Spleen (tissue), 11 donors: ENCODE results near the gene PLXND1. TPM values are rescaled to one million over a fixed set of nuclear protein-coding genes. Genes with fewer than 3 reads are reported as not detected.

Experiments
- DNase-seq: peaks from one replicate; pipeline ENCODE4 v3.0.0-alpha.2; 2020
- H3K27ac ChIP-seq, 8 donors: fragments of 200-600 bp; sonication (generic) in 7 of 8; 1 replicate in 4 of 8; 2 replicates in 4 of 8; pipeline versions ENCODE4 v1.5.0 to v1.8.0; 2016 to 2021; ENCODE audit warnings: inconsistent platforms in 4 of 8, mild to moderate bottlenecking in 4 of 8, moderate library complexity in 1 of 8
- H3K27me3 ChIP-seq, 7 donors: fragments of 200-600 bp; sonication (generic) in 6 of 7; replicated peaks in 1 of 7; 1 replicate in 4 of 7; 2 replicates in 3 of 7; pipeline versions ENCODE4 v1.5.0 to v1.8.0; 2016 to 2021; ENCODE audit warnings: inconsistent platforms in 3 of 7, mild to moderate bottlenecking in 1 of 7
- H3K36me3 ChIP-seq, 6 donors: fragments of 200-600 bp; sonication (generic) in 5 of 6; 1 replicate in 4 of 6; 2 replicates in 2 of 6; pipeline versions ENCODE4 v1.5.0 to v1.8.0; 2016 to 2021; ENCODE audit warnings: inconsistent platforms in 2 of 6
- H3K4me1 ChIP-seq, 6 donors: fragments of 200-600 bp; sonication (generic) in 5 of 6; 1 replicate in 3 of 6; 2 replicates in 3 of 6; pipeline versions ENCODE4 v1.5.0 to v1.8.0; 2016 to 2021; ENCODE audit warnings: inconsistent platforms in 3 of 6
- H3K4me3 ChIP-seq, 8 donors: fragments of 200-600 bp; sonication (generic) in 7 of 8; 1 replicate in 4 of 8; 2 replicates in 4 of 8; pipeline versions ENCODE4 v1.5.0 to v1.8.0; 2016 to 2021; ENCODE audit warnings: inconsistent platforms in 4 of 8, mild to moderate bottlenecking in 4 of 8, moderate library complexity in 2 of 8
- H3K9me3 ChIP-seq, 8 donors: fragments of 200-600 bp; sonication (generic) in 7 of 8; 1 replicate in 4 of 8; 2 replicates in 4 of 8; pipeline versions ENCODE4 v1.5.0 to v1.8.0; 2016 to 2021; ENCODE audit warnings: inconsistent platforms in 4 of 8
- POLR2A ChIP-seq, 3 donors: fragments of 450-650 bp; IDR thresholded peaks; one replicate each; pipeline ENCODE4 v1.5.1; 2017; ENCODE audit warnings: antibody characterized with exemption in 3 of 3, mild to moderate bottlenecking in 1 of 3
- POLR2AphosphoS5 ChIP-seq, 3 donors: sonication (generic); formaldehyde crosslinking; IDR thresholded peaks; one replicate each; pipeline ENCODE4 v1.5.1; 2017; ENCODE audit warnings: antibody characterized with exemption in 3 of 3
- WGBS, 5 donors: extraction: QIAGEN DNeasy Blood & Tissue Kit in 3 of 5; methylation state at CpG; one replicate each; pipeline versions ENCODE4 v1.1.5 to v1.1.7; 2013 to 2018; 5-methylcytosine and 5-hydroxymethylcytosine counted together
- intact Hi-C: fragments of 100-400 bp; cut with DNase I; formaldehyde crosslinking; loops from one replicate; pipeline ENCODE4 v1.15.0; 2023; ENCODE audit warnings: low total_unique reads
- polyA plus RNA-seq, 3 donors: library from polyadenylated mRNA; stranded (reverse); fragments of 200-250 nt; gene quantifications; one replicate each; pipeline ENCODE4 v1.2.1, GENCODE V29; 2013
- total RNA-seq, 7 donors: library from RNA; depleted of rRNA in 3 of 7; stranded (reverse); fragments of >200 nt in 3 of 7; fragmentation: NEBNext Ultra II Directional in 4 of 7; extraction: Animal tissue kit (Norgen Biotek cat#: 25700) in 4 of 7; gene quantifications; one replicate each; pipeline versions ENCODE4 v1.1.0 to v1.2.1, GENCODE V29; 2016 to 2021
- TF ChIP-seq, protein P1 (sequence below), 11 experiments: fragments of 200-600 bp in 7 of 11; fragments of 450-650 bp in 4 of 11; sonication (generic) in 4 of 11; IDR thresholded peaks in 8 of 11; conservative IDR thresholded peaks in 3 of 11; 1 replicate in 7 of 11; 2 replicates in 4 of 11; pipeline versions ENCODE4 v1.4.0 to v1.8.0; 2016 to 2021; ENCODE audit warnings: antibody characterized with exemption in 11 of 11, inconsistent platforms in 4 of 11, mild to moderate bottlenecking in 1 of 11
- donor health status: healthy with polysubstance abuse.
- donor health status: DM: no; HTN: no; CAD: no; lungs with moderate emphysema.
- donor health status: DM: no; HTN: no; CAD: no.
- donor health status: Bipolar disorder and iron deficiency.
- donor health status: healthy.
- donor health status: DM: no; HTN: no; CAD: no.
- donor health status: DM: yes; HTN: yes; CAD: no.

The PLXND1 gene
- total and polyA plus RNA-seq, 10 donors, result 44.4 to 238 (median 164) TPM

DNA sequence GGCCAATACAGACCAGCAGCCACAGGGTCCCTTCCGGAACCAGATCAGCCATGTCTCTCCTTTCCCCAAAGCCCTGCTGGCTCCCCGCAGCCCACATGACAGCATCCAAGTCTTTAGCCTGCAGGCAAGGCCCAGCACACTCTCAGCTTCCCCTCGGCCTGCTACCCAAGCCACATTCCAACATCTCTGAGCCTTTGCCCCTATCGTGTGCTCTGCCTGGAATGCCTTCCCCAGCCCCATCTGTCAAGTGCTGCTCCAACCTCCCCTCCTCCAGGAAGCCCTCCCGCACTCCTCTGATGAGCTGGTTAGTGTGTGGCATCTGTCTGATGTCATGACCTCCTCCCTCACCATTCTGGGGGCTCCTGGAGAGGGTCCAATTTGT, 8.5 kb downstream of the PLXND1 start:
- intact Hi-C loops, result no loop called here
- no peak overlapping the region for H3K4me3 ChIP-seq
- no peaks in the 10 kb centered on the region for H3K9me3 ChIP-seq
- no peak for DNase-seq
- 48 to 68% (median 65%) methylated on average over 5 of the region's 5 CpGs for WGBS, 5 donors
- H3K4me1 ChIP-seq, result peaks cover 78 to 100% (median 99%) of the 10 kb centered on the region in 6 donors
- no peak for TF ChIP-seq POLR2A (IDR thresholded peaks at IDR 0.05)
- TF ChIP-seq, protein P1, sequence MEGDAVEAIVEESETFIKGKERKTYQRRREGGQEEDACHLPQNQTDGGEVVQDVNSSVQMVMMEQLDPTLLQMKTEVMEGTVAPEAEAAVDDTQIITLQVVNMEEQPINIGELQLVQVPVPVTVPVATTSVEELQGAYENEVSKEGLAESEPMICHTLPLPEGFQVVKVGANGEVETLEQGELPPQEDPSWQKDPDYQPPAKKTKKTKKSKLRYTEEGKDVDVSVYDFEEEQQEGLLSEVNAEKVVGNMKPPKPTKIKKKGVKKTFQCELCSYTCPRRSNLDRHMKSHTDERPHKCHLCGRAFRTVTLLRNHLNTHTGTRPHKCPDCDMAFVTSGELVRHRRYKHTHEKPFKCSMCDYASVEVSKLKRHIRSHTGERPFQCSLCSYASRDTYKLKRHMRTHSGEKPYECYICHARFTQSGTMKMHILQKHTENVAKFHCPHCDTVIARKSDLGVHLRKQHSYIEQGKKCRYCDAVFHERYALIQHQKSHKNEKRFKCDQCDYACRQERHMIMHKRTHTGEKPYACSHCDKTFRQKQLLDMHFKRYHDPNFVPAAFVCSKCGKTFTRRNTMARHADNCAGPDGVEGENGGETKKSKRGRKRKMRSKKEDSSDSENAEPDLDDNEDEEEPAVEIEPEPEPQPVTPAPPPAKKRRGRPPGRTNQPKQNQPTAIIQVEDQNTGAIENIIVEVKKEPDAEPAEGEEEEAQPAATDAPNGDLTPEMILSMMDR (IDR thresholded peaks at IDR 0.05 in 8 of 11, conservative IDR thresholded peaks at IDR 0.05 in 3 of 11), result no peak
- TF ChIP-seq POLR2AphosphoS5 (IDR thresholded peaks at IDR 0.05), result no peak
- H3K36me3 ChIP-seq, result no peaks in the 10 kb centered on the region
- peak overlapping the region; percentile 66 to 91 (median 86) for H3K27ac ChIP-seq
- H3K27me3 ChIP-seq, result no peaks in the 10 kb centered on the region

DNA sequence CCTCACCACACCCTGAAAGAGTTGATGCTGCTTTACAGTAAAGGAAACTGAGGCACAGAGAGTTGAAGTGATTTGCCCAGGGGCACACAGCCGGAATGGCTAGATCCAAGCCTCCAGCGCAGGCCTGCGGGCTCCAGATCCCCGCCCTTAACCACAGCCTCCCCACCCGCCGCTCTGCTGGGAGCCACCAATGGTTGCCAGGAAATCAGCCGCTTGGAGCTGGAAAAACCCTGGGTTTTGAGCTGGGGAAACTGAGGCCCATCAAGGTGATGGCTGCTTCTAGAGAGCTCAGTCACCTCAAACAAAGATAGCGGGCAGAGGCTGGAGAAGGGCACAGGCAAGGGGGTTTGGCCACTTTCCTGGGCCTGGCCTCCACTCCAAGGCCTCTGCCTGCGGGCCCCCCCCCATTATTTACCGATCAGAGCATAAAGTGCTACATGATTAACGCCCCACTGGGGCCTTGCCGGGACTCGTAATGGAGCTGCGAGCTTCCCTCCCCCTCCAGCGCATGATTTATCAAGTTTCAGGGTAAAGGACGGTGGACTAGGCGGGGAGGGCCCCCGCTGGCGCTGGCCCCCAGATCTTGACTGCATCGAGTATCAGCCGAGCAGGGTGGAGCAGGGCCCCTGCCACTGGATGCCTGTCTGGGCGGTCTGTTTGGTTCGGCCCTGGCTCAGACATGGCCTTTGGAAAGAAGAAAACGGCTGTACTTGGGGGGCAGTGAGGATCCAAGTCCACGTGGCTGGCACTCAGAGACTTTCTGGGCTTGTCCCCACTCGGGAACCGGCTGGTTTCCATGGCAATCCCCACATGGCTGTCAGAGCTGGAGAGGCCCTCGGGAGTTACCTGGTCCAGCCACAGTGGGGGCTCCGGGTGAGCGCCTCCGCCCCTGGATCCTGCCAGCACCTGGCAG, 9.1 kb downstream of the PLXND1 start:
- Histone ChIP-seq H3K4me1 (peaks cover 77 to 100% (median 99%) of the 10 kb centered on the region in 6 donors), H3K27me3 (no peaks in the 10 kb centered on the region), H3K27ac (peak overlapping the region; percentile 66 to 91 (median 86)), H3K9me3 (no peaks in the 10 kb centered on the region), H3K36me3 (no peaks in the 10 kb centered on the region), H3K4me3 (peak overlapping the region in 2 of 8 donors; percentile 8 to 28)
- DNase-seq, result no peak
- WGBS, 5 donors, result 39 to 53% (median 44%) methylated on average over 17 to 31 of the region's 31 CpGs
- no peak for TF ChIP-seq POLR2A (IDR thresholded peaks at IDR 0.05)
- peak in 1 of 3 donors; percentile 19 for TF ChIP-seq POLR2AphosphoS5 (IDR thresholded peaks at IDR 0.05)
- intact Hi-C loops, result no loop called here

DNA sequence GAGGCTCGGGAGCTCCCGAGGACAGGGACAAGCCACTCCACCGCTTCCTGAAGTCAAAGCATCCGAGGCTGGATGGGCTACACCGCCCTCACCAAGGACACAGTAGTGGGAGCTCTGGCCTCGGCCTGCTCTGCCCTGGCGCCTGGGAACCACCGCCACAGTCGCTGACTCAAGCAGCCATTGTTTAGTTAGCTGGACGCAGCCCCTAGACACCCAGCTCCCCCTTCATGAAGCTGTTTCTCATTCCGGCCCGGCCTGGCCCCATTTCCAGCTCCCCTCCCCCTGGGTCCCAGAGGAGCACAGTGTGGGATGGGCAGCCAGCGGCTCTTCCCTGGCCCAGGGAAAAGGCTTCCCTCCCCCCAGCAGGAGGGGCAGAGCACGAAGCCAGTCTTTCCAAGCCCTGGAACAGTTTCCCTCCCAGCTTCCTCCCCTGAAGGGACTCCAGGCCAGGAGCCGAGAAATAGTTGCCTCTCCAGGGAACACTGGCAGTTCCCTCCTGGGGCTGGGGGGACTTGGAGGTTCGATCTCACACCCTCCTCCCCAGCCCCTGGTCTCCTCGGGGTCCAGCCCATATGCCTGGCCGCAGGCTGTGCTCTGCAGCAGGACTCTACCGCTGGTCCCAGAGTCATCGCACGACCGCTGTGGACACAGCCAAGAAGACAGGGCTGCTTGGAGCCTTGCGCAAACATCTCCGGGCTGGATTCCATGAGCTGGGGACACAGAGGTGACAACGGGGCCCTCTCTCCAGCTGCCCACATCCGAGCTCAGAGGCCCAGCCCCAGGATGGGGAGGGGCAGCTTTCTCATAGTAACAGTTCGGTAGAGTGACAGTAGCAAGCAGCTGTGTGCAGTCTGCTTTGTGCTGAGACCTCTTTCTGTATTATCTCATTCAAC, 10.0 kb downstream of the PLXND1 start:
- peaks cover 77 to 100% (median 99%) of the 10 kb centered on the region in 6 donors for H3K4me1 ChIP-seq
- WGBS, 5 donors, result 38 to 55% (median 42%) methylated on average over 25 to 27 of the region's 27 CpGs
- peak overlapping the region in 2 of 8 donors; percentile 8 to 28 for H3K4me3 ChIP-seq

DNA sequence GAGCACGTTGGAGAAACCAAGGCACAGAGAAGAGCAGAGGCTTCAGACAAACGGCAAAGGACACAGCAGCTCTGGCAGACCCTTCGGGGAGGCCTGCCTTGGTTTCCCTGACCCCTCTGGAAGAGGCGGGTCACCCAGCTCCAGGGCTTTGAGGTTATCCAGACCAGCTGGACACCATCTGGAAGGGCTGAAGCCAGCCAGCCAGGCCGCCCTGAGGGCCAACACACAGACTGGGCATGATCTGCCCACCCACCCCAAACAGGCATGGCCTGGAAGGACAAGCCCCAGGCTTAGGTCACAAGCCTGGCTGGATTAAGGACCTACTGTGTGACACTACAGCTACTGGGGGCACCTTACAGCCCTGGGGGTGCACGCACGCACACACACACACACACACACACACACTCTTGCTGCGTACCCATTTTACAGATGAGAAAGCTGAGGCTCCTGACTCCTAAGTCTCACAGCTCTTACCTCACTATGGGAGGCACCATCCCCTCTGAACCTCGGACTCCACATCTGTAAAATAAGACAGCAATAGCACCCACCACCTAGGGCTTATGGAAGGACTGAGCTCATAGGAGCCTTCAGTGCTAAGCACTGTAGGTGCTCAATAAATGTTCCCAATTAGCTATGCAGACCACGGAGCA, 10.8 kb downstream of the PLXND1 start:
- H3K9me3 ChIP-seq, result no peaks in the 10 kb centered on the region
- H3K27ac ChIP-seq, result peak overlapping the region; percentile 66 to 91 (median 86)
- H3K27me3 ChIP-seq, result no peaks in the 10 kb centered on the region
- TF ChIP-seq, protein P1 (IDR thresholded peaks at IDR 0.05 in 8 of 11, conservative IDR thresholded peaks at IDR 0.05 in 3 of 11), result no peak
- no peak for TF ChIP-seq POLR2A (IDR thresholded peaks at IDR 0.05)
- TF ChIP-seq POLR2AphosphoS5 (IDR thresholded peaks at IDR 0.05), result no peak
- H3K4me1 ChIP-seq, result peaks cover 76 to 100% (median 97%) of the 10 kb centered on the region in 6 donors
- intact Hi-C loops, result no loop called here
- 57 to 72% (median 68%) methylated on average over 10 of the region's 10 CpGs for WGBS, 5 donors
- H3K4me3 ChIP-seq, result peak overlapping the region in 1 of 8 donors; percentile 28
- no peak for DNase-seq
- H3K36me3 ChIP-seq, result no peaks in the 10 kb centered on the region

More for the DNA sequence above, 10.0 kb downstream of the PLXND1 start:
- Histone ChIP-seq H3K9me3 (no peaks in the 10 kb centered on the region), H3K27ac (peak overlapping the region; percentile 66 to 91 (median 86)), H3K36me3 (no peaks in the 10 kb centered on the region), H3K27me3 (no peaks in the 10 kb centered on the region)
- peak; percentile 53 to 80 (median 79) for TF ChIP-seq POLR2AphosphoS5 (IDR thresholded peaks at IDR 0.05)
- TF ChIP-seq, protein P1 (IDR thresholded peaks at IDR 0.05 in 8 of 11, conservative IDR thresholded peaks at IDR 0.05 in 3 of 11), result no peak
- peak; percentile 88 for DNase-seq
- intact Hi-C loops, result no loop called here
